Glomerular endothelial cell (primary cell): Measurements from ENCODE around the gene RPL36. TPM values are rescaled to one million over a fixed set of nuclear protein-coding genes. Genes with fewer than 3 reads are reported as not detected.

Experiments
- DNase-seq: peaks from one replicate; pipeline ENCODE4 v3.0.0-alpha.2; 2011; ENCODE audit warnings: low read depth, low spot score; ENCODE audit errors: extremely low read depth
- total RNA-seq: library from RNA; depleted of rRNA; stranded (reverse); fragments of >200 nt; gene quantifications from 2 replicates; pipeline ENCODE4 v1.2.3, GENCODE V29; 2015

Gene RPL36
- total RNA-seq: 869 and 1,268 TPM in 2 replicates

GRCh38 chr19:5690125-5690954 is at the start of gene RPL36:
RPL36 (plus strand) TSS chr19:5690295; CDS start chr19:5690508, 213 bp downstream.
- DNase-seq: peak; percentile 78

GRCh38 chr19:5641171-5641570 is 48.9 kb upstream of the RPL36 start:
- DNase-seq: no peak

- DNase-seq: no peak
Observed at GRCh38 chr19:5642204-5642603, 47.9 kb upstream of the RPL36 start.

- no peak for DNase-seq
Observed at GRCh38 chr19:5643060-5643459, 47.0 kb upstream of the RPL36 start.

GRCh38 chr19:5644037-5644436 is 46.1 kb upstream of the RPL36 start:
- DNase-seq: no peak

GRCh38 chr19:5645409-5645808 is 44.7 kb upstream of the RPL36 start:
- DNase-seq: no peak

GRCh38 chr19:5646703-5647102 is 43.4 kb upstream of the RPL36 start:
- DNase-seq: no peak

- no peak for DNase-seq
Observed at GRCh38 chr19:5648464-5648863, 41.6 kb upstream of the RPL36 start.

- no peak for DNase-seq
Observed at GRCh38 chr19:5651361-5651760, 38.7 kb upstream of the RPL36 start.

GRCh38 chr19:5652261-5652660 is 37.8 kb upstream of the RPL36 start:
- no peak for DNase-seq

GRCh38 chr19:5654931-5655330 is 35.2 kb upstream of the RPL36 start:
- no peak for DNase-seq

GRCh38 chr19:5655412-5655811 is 34.7 kb upstream of the RPL36 start:
- no peak for DNase-seq

GRCh38 chr19:5661483-5661882 is 28.6 kb upstream of the RPL36 start:
- no peak for DNase-seq

GRCh38 chr19:5663904-5664303 is 26.2 kb upstream of the RPL36 start:
- no peak for DNase-seq

- DNase-seq: no peak
Observed at GRCh38 chr19:5664515-5664914, 25.6 kb upstream of the RPL36 start.

- no peak for DNase-seq
Observed at GRCh38 chr19:5665781-5666513, 24.1 kb upstream of the RPL36 start.

- no peak for DNase-seq
Observed at GRCh38 chr19:5666921-5667610, 23.0 kb upstream of the RPL36 start.

GRCh38 chr19:5667751-5668271 is 22.3 kb upstream of the RPL36 start:
- no peak for DNase-seq

GRCh38 chr19:5669212-5669611 is 20.9 kb upstream of the RPL36 start:
- no peak for DNase-seq

GRCh38 chr19:5671600-5671999 is 18.5 kb upstream of the RPL36 start:
- no peak for DNase-seq
